Measurements from ENCODE around the gene ATP6V1E1. TPM values are rescaled to one million over a fixed set of nuclear protein-coding genes. Genes with fewer than 3 reads are reported as not detected.

The ATP6V1E1 gene
- total RNA-seq, 3 donors from 2014 or later, result 99.6 to 128 (median 110) TPM

DNA sequence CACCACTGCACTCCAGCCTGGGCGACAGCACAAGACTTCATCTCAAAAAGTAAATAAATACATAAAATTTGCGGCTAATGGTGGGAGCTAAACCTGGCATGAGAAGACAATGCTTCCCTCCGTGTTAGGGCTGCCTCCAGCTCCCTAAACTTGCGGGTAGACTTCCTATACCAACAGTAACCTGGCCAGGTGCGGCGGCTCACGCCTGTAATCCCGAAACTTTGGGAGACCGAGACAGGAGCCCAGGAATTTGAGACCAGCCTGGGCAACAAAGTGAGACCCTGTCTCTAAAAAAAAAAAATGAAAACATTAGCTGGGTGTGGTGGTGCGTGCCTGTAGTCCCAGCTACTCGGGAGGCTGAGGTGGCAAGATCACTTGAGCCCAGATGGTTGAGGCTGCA is 39.9 kb downstream of the ATP6V1E1 start:
- peaks cover 4% of the 10 kb centered on the region for H3K36me3 ChIP-seq (ENCODE audit: low read depth)
- DNase-seq (peak in 1 of 3 donors; percentile 22), ATAC-seq (no peak)
- H3K9me3 ChIP-seq, result no peaks in the 10 kb centered on the region
- intact Hi-C loops (cut with DNase I, micrococcal nuclease), result no loop called here
- no peak overlapping the region for H3K4me3 ChIP-seq
- TF ChIP-seq, protein P1, sequence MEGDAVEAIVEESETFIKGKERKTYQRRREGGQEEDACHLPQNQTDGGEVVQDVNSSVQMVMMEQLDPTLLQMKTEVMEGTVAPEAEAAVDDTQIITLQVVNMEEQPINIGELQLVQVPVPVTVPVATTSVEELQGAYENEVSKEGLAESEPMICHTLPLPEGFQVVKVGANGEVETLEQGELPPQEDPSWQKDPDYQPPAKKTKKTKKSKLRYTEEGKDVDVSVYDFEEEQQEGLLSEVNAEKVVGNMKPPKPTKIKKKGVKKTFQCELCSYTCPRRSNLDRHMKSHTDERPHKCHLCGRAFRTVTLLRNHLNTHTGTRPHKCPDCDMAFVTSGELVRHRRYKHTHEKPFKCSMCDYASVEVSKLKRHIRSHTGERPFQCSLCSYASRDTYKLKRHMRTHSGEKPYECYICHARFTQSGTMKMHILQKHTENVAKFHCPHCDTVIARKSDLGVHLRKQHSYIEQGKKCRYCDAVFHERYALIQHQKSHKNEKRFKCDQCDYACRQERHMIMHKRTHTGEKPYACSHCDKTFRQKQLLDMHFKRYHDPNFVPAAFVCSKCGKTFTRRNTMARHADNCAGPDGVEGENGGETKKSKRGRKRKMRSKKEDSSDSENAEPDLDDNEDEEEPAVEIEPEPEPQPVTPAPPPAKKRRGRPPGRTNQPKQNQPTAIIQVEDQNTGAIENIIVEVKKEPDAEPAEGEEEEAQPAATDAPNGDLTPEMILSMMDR (IDR thresholded peaks at IDR 0.05), result no peak
- no peaks in the 10 kb centered on the region for H3K4me1 ChIP-seq (ENCODE audit: low read depth)

DNA sequence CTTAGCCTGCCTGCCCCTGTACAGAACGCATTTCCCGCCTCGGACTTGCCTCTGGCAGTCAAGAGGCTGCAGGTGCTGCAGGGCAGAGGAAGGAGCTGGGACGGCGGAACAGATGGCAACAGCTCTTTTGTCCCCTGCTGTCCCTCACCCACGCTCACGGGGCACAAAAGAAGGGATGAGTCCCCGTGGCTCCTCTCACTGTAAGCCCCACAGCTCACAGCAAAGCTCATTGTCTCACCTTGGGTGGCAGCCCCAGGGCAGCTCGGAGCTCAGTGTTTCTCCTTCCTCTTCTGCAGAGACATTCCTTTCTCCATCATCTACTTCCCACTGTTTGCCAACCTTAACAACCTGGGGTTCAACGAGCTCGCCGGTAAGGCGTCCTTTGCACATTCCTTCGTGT is 40.9 kb downstream of the ATP6V1E1 start:
- H3K36me3 ChIP-seq (ENCODE audit: low read depth), result peaks cover 4% of the 10 kb centered on the region
- no peaks in the 10 kb centered on the region for H3K9me3 ChIP-seq
- H3K4me1 ChIP-seq (ENCODE audit: low read depth), result no peaks in the 10 kb centered on the region
- no peak for ATAC-seq
- TF ChIP-seq, protein P1 (IDR thresholded peaks at IDR 0.05), result no peak
- H3K4me3 ChIP-seq, result no peak overlapping the region
- DNase-seq, result peak in 1 of 3 donors; percentile 27
- intact Hi-C loops (cut with DNase I, micrococcal nuclease), result no loop called here

DNA sequence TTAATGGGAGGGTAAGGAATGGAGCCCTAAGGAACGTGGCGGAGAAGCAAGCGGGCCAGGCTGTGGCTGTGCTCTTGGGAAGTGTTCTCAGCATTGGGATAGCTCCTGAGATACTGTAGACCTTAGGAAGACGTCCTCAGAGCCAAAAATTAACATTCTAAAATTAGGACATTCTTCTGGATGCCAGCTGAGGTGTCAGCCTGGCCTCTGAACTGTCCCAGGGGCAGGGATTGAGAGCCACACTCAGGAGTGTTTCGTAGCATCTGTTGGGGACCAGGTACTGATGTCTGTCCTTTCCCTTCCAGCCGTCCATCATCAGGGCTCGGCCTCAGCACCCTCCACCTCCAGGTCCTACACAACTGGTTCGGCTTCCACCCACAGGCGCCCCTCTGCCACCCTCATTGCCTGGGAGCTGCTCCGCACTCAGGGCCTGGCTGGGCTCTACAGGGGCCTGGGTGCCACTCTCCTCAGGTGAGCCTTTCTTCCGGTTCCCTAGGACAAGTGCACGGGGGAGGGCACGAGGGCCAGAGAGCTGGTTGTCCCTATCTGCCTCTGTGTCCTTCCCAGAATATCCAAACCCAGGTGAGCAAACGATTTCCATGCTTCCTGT is 41.6 kb downstream of the ATP6V1E1 start:
- no peak overlapping the region for H3K4me3 ChIP-seq
- H3K9me3 ChIP-seq, result no peaks in the 10 kb centered on the region
- ATAC-seq, result no peak
- H3K4me1 ChIP-seq (ENCODE audit: low read depth), result no peaks in the 10 kb centered on the region
- intact Hi-C loops (cut with DNase I, micrococcal nuclease), result no loop called here
- TF ChIP-seq, protein P1 (IDR thresholded peaks at IDR 0.05), result no peak
- peak in 1 of 3 donors; percentile 36 for DNase-seq
- H3K36me3 ChIP-seq (ENCODE audit: low read depth), result peaks cover 4% of the 10 kb centered on the region

DNA sequence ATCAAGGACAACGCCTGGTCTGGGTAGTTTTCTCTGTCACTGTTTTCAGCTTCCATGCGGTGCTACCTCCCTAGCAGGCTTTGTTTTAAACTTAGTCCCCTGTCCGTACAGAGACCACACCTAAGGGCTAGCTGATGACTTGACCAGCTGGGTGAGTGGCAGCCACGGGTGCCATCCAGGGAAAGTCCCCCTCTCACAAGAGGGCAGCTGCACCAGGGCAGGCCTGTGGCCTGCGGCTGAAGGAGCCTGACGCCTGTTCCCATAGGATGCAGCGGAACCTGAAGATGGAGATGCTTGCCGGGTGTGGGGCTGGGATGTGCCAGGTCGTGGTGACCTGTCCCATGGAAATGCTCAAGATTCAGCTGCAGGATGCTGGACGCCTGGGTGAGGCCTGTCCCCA is 45.4 kb downstream of the ATP6V1E1 start:
- Histone ChIP-seq H3K4me1 (ENCODE audit: low read depth) (no peaks in the 10 kb centered on the region), H3K36me3 (ENCODE audit: low read depth) (no peaks in the 10 kb centered on the region), H3K9me3 (no peaks in the 10 kb centered on the region), H3K4me3 (no peak overlapping the region)
- DNase-seq, result no peak
- TF ChIP-seq, protein P1 (IDR thresholded peaks at IDR 0.05), result no peak
- intact Hi-C loops (cut with DNase I, micrococcal nuclease), result no loop called here
- ATAC-seq, result no peak

DNA sequence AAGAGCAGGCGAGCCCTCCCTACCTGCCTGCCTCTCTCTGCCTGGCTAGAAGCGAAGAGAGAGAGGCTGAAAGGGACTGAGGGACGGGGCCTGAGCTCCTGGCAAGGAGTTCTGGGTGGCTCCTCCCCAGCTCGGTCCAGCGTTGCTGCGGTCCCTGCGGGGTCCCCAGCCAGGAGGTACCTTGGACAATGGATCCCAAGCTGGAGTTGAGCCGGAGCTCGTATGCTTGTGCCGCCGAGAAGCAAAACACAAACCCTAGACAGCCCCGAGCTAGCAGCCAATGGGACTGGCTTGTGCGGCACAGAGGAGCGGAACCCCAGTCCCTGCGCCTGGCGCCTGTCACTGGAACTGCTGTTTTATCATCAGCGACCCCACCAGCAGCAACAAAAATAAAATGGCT is 46.9 kb downstream of the ATP6V1E1 start:
- intact Hi-C loops (cut with DNase I, micrococcal nuclease), result no loop called here
- Histone ChIP-seq H3K36me3 (ENCODE audit: low read depth) (no peaks in the 10 kb centered on the region), H3K9me3 (no peaks in the 10 kb centered on the region), H3K4me3 (no peak overlapping the region), H3K4me1 (ENCODE audit: low read depth) (no peaks in the 10 kb centered on the region)
- ATAC-seq, result no peak
- TF ChIP-seq, protein P1 (IDR thresholded peaks at IDR 0.05), result no peak
- peak in 1 of 3 donors; percentile 17 for DNase-seq

DNA sequence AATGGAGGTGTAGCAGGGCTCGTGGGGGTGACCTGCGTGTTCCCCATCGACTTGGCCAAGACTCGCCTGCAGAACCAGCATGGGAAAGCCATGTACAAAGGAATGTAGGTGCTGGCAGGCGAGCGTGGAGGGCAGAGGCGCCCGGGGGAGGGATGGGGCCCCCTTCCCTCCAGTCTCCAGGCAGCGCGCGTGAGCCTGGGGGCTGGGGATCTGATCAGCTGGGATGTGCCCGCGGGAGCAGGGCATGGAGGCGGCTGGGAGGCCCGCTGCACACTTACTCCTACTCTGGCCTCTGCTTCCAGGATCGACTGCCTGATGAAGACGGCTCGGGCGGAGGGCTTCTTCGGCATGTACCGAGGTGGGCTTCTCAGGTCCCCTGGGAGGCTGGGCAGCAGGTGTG is 47.5 kb downstream of the ATP6V1E1 start:
- Histone ChIP-seq H3K4me3 (no peak overlapping the region), H3K9me3 (no peaks in the 10 kb centered on the region), H3K4me1 (ENCODE audit: low read depth) (no peaks in the 10 kb centered on the region), H3K36me3 (ENCODE audit: low read depth) (no peaks in the 10 kb centered on the region)
- ATAC-seq (no peak), DNase-seq (peak in 1 of 3 donors; percentile 38)
- intact Hi-C loops (cut with DNase I, micrococcal nuclease), result no loop called here
- TF ChIP-seq, protein P1 (IDR thresholded peaks at IDR 0.05), result no peak

Measured in mucosa of descending colon (tissue), 3 donors.